A549 (cell line): ENCODE results near the gene FAM180B. TPM values are rescaled to one million over a fixed set of nuclear protein-coding genes. Genes with fewer than 3 reads are reported as not detected.

Experiments used
- ATAC-seq, 2 experiments: fragments of 200-7000 bp in 1 of 2; fragments of >200 bp in 1 of 2; cut with Nextera tagmentation in 1 of 2; cut with Tn5 transposase in 1 of 2; 3 replicates each; pipeline versions ENCODE4 v1.8.0 to v1.9.1; 2018 to 2020; ENCODE audit warnings: mild to moderate bottlenecking in 1 of 2, moderate library complexity in 1 of 2
- CTCF ChIA-PET: fragments of 300-600 bp; sonication (Branson Sonifier 250); formaldehyde crosslinking; extraction: SDS; loops from one replicate; lab custom pipeline; 2021; ENCODE audit warnings: antibody characterized with exemption, inconsistent platforms; lab: Yijun Ruan, JAX
- POLR2A ChIA-PET: fragments of 350-600 bp; formaldehyde crosslinking; extraction: SDS; loops from one replicate; lab custom pipeline; 2021; ENCODE audit warnings: antibody characterized with exemption, inconsistent platforms; lab: Yijun Ruan, JAX
- DNase-seq, 2 experiments: peaks; one replicate each; pipeline versions ENCODE4 v3.0.0 to v3.0.0-alpha.2; 2011 to 2016; ENCODE audit warnings: low read depth in 1 of 2, low spot score in 1 of 2
- FAIRE-seq: peaks from 2 replicates; lab custom pipeline; 2011; peaks lifted over from hg19 to GRCh38; lab: Jason Lieb, UNC
- H3K27ac ChIP-seq, 2 experiments: fragments of >200 bp; sonication (Bioruptor Twin); formaldehyde crosslinking; 3 replicates each; pipeline ENCODE4 v1.5.1; 2016 to 2017
- H3K4me1 ChIP-seq: fragments of >200 bp; sonication (Bioruptor Twin); formaldehyde crosslinking; 3 replicates; pipeline ENCODE4 v1.6.1; 2016
- H3K4me2 ChIP-seq: fragments of >200 bp; sonication (Bioruptor Twin); formaldehyde crosslinking; 3 replicates; pipeline ENCODE4 v1.6.1; 2016
- H3K4me3 ChIP-seq: fragments of >200 bp; sonication (Bioruptor Twin); formaldehyde crosslinking; 3 replicates; pipeline ENCODE4 v1.5.1; 2016
- H3K9me3 ChIP-seq: fragments of >200 bp; sonication (Bioruptor Twin); formaldehyde crosslinking; 3 replicates; pipeline ENCODE4 v1.6.1; 2016
- ATOH8 ChIP-seq: fragments of 250-450 bp; sonication (Bioruptor Pico); IDR thresholded peaks from 2 replicates; pipeline ENCODE4 v1.5.0; 2020; ENCODE audit warnings: low read depth, mild to moderate bottlenecking, moderate library complexity
- BCL3 ChIP-seq: fragments of >200 bp; sonication (Bioruptor Twin); formaldehyde crosslinking; IDR thresholded peaks from 3 replicates; pipeline ENCODE4 v1.6.1; 2016
- BHLHE40 ChIP-seq: IDR thresholded peaks from 2 replicates; pipeline ENCODE4 v1.6.1; 2012; ENCODE audit warnings: low read depth, low read length, inconsistent platforms
- CBX8 ChIP-seq: fragments of 200-600 bp; sonication (generic); IDR thresholded peaks from 2 replicates; pipeline ENCODE4 v1.6.1; 2016
- CEBPB ChIP-seq, 2 experiments: fragments of >200 bp in 1 of 2; sonication (Bioruptor Twin) in 1 of 2; formaldehyde crosslinking in 1 of 2; IDR thresholded peaks; 2 replicates each; pipeline ENCODE4 v1.6.1; 2012 to 2016
- CHD4 ChIP-seq: fragments of 200-600 bp; sonication (generic); IDR thresholded peaks from 2 replicates; pipeline ENCODE4 v1.6.1; 2016; ENCODE audit warnings: antibody characterized with exemption, mild to moderate bottlenecking, borderline replicate concordance
- EHMT2 ChIP-seq: fragments of 200-600 bp; sonication (generic); IDR thresholded peaks from 2 replicates; pipeline ENCODE4 v1.6.1; 2016; ENCODE audit warnings: antibody characterized with exemption, low read depth, mild to moderate bottlenecking, moderate library complexity
- ESRRA ChIP-seq: fragments of 150-350 bp; IDR thresholded peaks from 2 replicates; pipeline ENCODE4 v1.6.1; 2014; ENCODE audit warnings: mild to moderate bottlenecking, low read length, borderline replicate concordance
- GATA3 ChIP-seq: IDR thresholded peaks from 2 replicates; pipeline ENCODE4 v1.6.1; 2012; ENCODE audit warnings: borderline replicate concordance
- HMGXB4 ChIP-seq: fragments of 250-450 bp; sonication (Bioruptor Pico); IDR thresholded peaks from 2 replicates; pipeline ENCODE4 v1.5.0; 2021; ENCODE audit warnings: mild to moderate bottlenecking, moderate library complexity, borderline replicate concordance
- HOXA7 ChIP-seq: fragments of 250-450 bp; sonication (Bioruptor Pico); IDR thresholded peaks from 2 replicates; pipeline ENCODE4 v1.5.0; 2020; ENCODE audit warnings: mild to moderate bottlenecking, moderate library complexity
- JUN ChIP-seq, 2 experiments: fragments of >200 bp; sonication (Bioruptor Twin); formaldehyde crosslinking; IDR thresholded peaks; 2 replicates in 1 of 2; 3 replicates in 1 of 2; pipeline ENCODE4 v1.6.1; 2016 to 2017
- KDM1A ChIP-seq: fragments of 200-600 bp; sonication (generic); IDR thresholded peaks from 2 replicates; pipeline ENCODE4 v1.6.1; 2016; ENCODE audit warnings: low read depth, mild to moderate bottlenecking
- KDM5A ChIP-seq: fragments of 200-600 bp; sonication (generic); IDR thresholded peaks from 2 replicates; pipeline ENCODE4 v1.6.1; 2016; ENCODE audit warnings: antibody characterized with exemption, mild to moderate bottlenecking
- MAZ ChIP-seq: fragments of 150-350 bp; IDR thresholded peaks from 2 replicates; pipeline ENCODE4 v1.6.1; 2014; ENCODE audit warnings: antibody characterized with exemption, low read depth, low read length, borderline replicate concordance
- NFE2L2 ChIP-seq: fragments of 150-350 bp; conservative IDR thresholded peaks from 2 replicates; pipeline ENCODE4 v1.6.1; 2014; ENCODE audit warnings: low read length
- NPAS2 ChIP-seq: fragments of 250-450 bp; sonication (Bioruptor Pico); IDR thresholded peaks from 2 replicates; pipeline ENCODE4 v1.8.0; 2022; ENCODE audit warnings: mild to moderate bottlenecking, moderate library complexity, borderline replicate concordance
- NR3C1 ChIP-seq: fragments of >200 bp; sonication (Bioruptor Twin); formaldehyde crosslinking; IDR thresholded peaks from 3 replicates; pipeline ENCODE4 v1.6.1; 2017
- PHF8 ChIP-seq: fragments of 200-600 bp; sonication (generic); IDR thresholded peaks from 2 replicates; pipeline ENCODE4 v1.6.1; 2016; ENCODE audit warnings: low read depth, mild to moderate bottlenecking, antibody characterized with exemption, moderate library complexity, borderline replicate concordance
- POLR2AphosphoS2 ChIP-seq: conservative IDR thresholded peaks from 2 replicates; pipeline ENCODE4 v1.6.1; 2012; ENCODE audit warnings: low read length, improper control_type of control experiment, inconsistent platforms
- RAD21 ChIP-seq, 2 experiments: fragments of >200 bp in 1 of 2; sonication (Bioruptor Twin) in 1 of 2; formaldehyde crosslinking in 1 of 2; IDR thresholded peaks in 1 of 2; conservative IDR thresholded peaks in 1 of 2; 2 replicates in 1 of 2; 3 replicates in 1 of 2; pipeline ENCODE4 v1.6.1; 2012 to 2018; ENCODE audit warnings: inconsistent platforms in 1 of 2
- RARB ChIP-seq: fragments of 250-450 bp; sonication (Bioruptor Pico); IDR thresholded peaks from 2 replicates; pipeline ENCODE4 v1.8.0; 2021; ENCODE audit warnings: mild to moderate bottlenecking, moderate library complexity
- RCOR1 ChIP-seq: fragments of 150-350 bp; IDR thresholded peaks from 2 replicates; pipeline ENCODE4 v1.6.1; 2014; ENCODE audit warnings: antibody characterized with exemption, low read length, low read depth
- RNF2 ChIP-seq: fragments of 200-600 bp; sonication (generic); IDR thresholded peaks from 2 replicates; pipeline ENCODE4 v1.6.1; 2016; ENCODE audit warnings: low read depth, mild to moderate bottlenecking, antibody characterized with exemption, moderate library complexity, borderline replicate concordance
- SREBF2 ChIP-seq: fragments of 450-650 bp; IDR thresholded peaks from 2 replicates; pipeline ENCODE4 v1.6.1; 2014; ENCODE audit warnings: mild to moderate bottlenecking, moderate library complexity
- ZC3H11A ChIP-seq: fragments of 450-650 bp; IDR thresholded peaks from 2 replicates; pipeline ENCODE4 v1.6.1; 2014; ENCODE audit warnings: antibody characterized with exemption, mild to moderate bottlenecking
- ZSCAN20 ChIP-seq: fragments of 250-450 bp; sonication (Bioruptor Pico); IDR thresholded peaks from 2 replicates; pipeline ENCODE4 v1.8.0; 2022; ENCODE audit warnings: mild to moderate bottlenecking, moderate library complexity
- WGBS: methylation state at CpG from one replicate; pipeline ENCODE4 v1.1.6; 2017; ENCODE audit errors: missing lambda C conversion rate; 5-methylcytosine and 5-hydroxymethylcytosine counted together
- polyA plus RNA-seq, 4 experiments: library from polyadenylated mRNA; depleted of rRNA in 3 of 4; stranded (reverse); fragments of >200 nt; fragmentation: RNase III in 1 of 4; extraction: RNeasy Plus Mini Kit Qiagen cat#74134 plus additional on column Dnase treatment in 1 of 4; gene quantifications; 2 replicates in 3 of 4; 3 replicates in 1 of 4; pipeline ENCODE4 v1.2.3, GENCODE V29; 2011 to 2017
- TF ChIP-seq, protein P1 (sequence below): IDR thresholded peaks from 2 replicates; pipeline ENCODE4 v1.6.1; 2012
- TF ChIP-seq, protein P2 (sequence below): IDR thresholded peaks from 2 replicates; pipeline ENCODE4 v1.6.1; 2012; ENCODE audit warnings: low read depth, borderline replicate concordance
- TF ChIP-seq, protein P3 (sequence below): IDR thresholded peaks from 2 replicates; pipeline ENCODE4 v1.6.1; 2012

FAM180B gene
- polyA plus RNA-seq, 2 of the 4 experiments (the other 2 are of a cell fraction): not detected

DNA sequence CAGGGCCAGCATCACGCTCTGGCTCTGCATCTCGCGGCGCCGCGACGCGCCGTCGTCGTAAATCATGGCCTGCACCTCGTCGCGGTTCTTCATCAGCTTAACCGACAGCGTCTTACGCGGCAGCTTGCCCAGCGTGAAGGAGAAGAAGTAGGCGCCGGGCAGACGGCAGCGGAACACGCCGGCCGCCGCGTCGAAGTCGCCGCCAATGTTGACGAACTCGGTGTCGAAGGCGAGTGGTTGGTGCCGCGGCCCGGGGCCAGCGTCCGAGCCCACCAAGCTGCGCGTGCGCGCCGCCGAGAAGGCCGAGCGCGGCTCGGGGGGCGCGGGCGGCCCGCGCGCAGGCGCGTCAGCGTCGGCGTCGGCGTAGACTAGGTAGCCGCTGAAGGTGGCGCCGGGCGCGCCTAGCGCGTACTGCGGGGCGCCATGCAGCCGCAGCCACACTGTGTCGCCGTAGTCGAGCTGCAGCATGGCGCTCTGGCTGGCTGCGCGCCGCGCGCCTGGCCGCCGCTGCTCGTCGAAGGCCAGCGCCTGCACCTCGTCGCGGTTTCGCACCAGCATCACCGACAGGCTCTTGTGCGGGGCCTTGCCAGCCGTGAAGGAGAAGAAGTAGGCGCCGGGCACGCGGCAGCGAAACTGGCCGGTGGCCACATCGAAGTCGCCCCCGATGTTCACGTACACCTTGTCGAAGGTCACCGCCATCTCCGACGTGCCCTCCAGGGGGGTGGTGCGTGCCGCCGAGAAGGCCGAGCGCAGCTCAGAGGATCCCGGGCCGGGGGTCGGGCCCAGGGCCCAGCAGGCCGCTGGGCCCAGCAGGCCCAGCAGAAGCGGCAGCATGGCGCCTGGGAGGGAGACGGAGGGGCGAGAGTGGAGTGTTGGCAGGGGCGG, 3.7 kb downstream of the FAM180B start (continued):
- TF ChIP-seq ZC3H11A: no peak

DNA sequence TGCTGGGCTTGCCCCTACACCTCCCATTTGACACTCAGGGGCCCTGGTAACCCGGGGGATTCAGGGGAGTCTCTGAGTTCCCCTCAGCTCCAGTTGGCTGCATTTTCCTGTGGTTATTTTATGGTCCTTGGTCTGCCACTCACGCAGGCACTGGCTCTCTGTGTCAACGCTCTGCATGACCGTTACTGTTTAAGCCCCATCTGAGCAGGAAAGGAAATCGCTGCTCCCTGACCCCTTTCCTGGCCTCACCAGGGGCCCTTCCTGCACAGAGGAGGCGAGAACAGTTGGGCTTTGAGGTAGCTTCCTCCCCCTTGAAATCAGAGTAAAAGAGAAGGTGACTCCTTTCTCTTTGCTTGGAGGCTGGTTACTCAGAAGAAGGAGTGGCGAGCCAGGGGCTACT, 5.3 kb downstream of the FAM180B start:
- Histone ChIP-seq H3K9me3 (no peaks in the 10 kb centered on the region), H3K4me3 (no peak overlapping the region), H3K27ac (no peak overlapping the region), H3K4me1 (peaks cover 8% of the 10 kb centered on the region; the same call in 1 of the 3 replicates), H3K4me2 (no peak overlapping the region)
- ChIA-PET CTCF (interaction anchor here (0.6 to 1.1 kb wide), 2 partner anchors 113 to 139 kb away, joined by 3 to 4 read pairs; no protein-coding TSS in a partner anchor), POLR2A (interaction anchor here (0.5 kb wide), 1 partner anchor 36 kb away, joined by 3 read pairs; no protein-coding TSS in a partner anchor)
- no peak for FAIRE-seq
- TF ChIP-seq PHF8: no peak
- TF ChIP-seq BCL3: no peak
- TF ChIP-seq CEBPB (IDR thresholded peaks at IDR 0.05): no peak
- TF ChIP-seq NFE2L2: no peak
- no peak for TF ChIP-seq CBX8
- TF ChIP-seq HOXA7 (CRISPR knock-in tag): no peak
- TF ChIP-seq RAD21 (conservative IDR thresholded peaks at IDR 0.05 in 1 of 2, IDR thresholded peaks at IDR 0.05 in 1 of 2): no peak
- TF ChIP-seq GATA3: no peak
- no peak for TF ChIP-seq NR3C1
- TF ChIP-seq SREBF2: no peak
- no peak for TF ChIP-seq RCOR1
- TF ChIP-seq MAZ: no peak
- TF ChIP-seq RNF2: no peak
- no peak for TF ChIP-seq POLR2AphosphoS2
- TF ChIP-seq ESRRA: no peak
- ATAC-seq: no peak
- no peak for DNase-seq
- 70% methylated on average over 7 of the region's 7 CpGs for WGBS

DNA sequence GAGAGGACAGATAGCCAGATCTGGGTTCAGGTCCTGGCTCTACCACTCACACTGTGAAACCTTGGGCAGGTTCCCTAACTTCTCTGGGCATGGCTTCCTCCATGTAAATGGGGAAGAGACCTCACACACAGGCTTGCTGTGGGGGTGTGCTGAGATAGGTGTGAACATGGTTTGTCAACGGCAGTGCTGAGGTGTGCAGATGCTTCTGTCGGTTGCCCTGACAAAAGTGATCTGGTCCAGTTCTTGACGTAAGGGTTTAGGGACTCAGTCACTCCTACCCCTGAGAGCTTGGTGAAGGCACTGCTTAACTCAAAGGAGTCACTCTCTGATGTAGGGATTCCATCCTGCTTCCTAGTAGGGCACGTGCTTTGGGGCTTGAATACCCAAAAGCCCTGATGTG, 5.8 kb downstream of the FAM180B start:
- ChIA-PET POLR2A (no interaction called here), CTCF (interaction anchor here (1.1 kb wide), 1 partner anchor 113 kb away, joined by 4 read pairs; no protein-coding TSS in a partner anchor)
- TF ChIP-seq, protein P1, sequence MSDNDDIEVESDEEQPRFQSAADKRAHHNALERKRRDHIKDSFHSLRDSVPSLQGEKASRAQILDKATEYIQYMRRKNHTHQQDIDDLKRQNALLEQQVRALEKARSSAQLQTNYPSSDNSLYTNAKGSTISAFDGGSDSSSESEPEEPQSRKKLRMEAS: no peak
- TF ChIP-seq NFE2L2: no peak
- TF ChIP-seq RNF2: no peak
- no peak for TF ChIP-seq KDM5A
- TF ChIP-seq, protein P2, sequence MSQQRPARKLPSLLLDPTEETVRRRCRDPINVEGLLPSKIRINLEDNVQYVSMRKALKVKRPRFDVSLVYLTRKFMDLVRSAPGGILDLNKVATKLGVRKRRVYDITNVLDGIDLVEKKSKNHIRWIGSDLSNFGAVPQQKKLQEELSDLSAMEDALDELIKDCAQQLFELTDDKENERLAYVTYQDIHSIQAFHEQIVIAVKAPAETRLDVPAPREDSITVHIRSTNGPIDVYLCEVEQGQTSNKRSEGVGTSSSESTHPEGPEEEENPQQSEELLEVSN: no peak
- no peak for TF ChIP-seq CHD4
- no peak for TF ChIP-seq RARB (CRISPR knock-in tag)
- TF ChIP-seq HMGXB4 (CRISPR knock-in tag): no peak
- TF ChIP-seq EHMT2: no peak
- no peak for TF ChIP-seq KDM1A
- TF ChIP-seq, protein P3, sequence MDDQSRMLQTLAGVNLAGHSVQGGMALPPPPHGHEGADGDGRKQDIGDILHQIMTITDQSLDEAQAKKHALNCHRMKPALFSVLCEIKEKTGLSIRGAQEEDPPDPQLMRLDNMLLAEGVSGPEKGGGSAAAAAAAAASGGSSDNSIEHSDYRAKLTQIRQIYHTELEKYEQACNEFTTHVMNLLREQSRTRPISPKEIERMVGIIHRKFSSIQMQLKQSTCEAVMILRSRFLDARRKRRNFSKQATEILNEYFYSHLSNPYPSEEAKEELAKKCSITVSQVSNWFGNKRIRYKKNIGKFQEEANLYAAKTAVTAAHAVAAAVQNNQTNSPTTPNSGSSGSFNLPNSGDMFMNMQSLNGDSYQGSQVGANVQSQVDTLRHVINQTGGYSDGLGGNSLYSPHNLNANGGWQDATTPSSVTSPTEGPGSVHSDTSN: no peak
- TF ChIP-seq BHLHE40: no peak
- TF ChIP-seq NPAS2 (CRISPR knock-in tag): no peak
- no peak for TF ChIP-seq JUN (IDR thresholded peaks at IDR 0.05)
- TF ChIP-seq ATOH8 (CRISPR knock-in tag): no peak
- TF ChIP-seq ZSCAN20: no peak

More for the DNA sequence above, 5.8 kb downstream of the FAM180B start:
- no peak for DNase-seq
- 66% methylated on average over 4 of the region's 4 CpGs for WGBS
- H3K4me3 ChIP-seq: no peak overlapping the region
- FAIRE-seq: no peak
- H3K9me3 ChIP-seq: no peaks in the 10 kb centered on the region
- peaks cover 8% of the 10 kb centered on the region; the same call in 1 of the 3 replicates for H3K4me1 ChIP-seq
- no peak for ATAC-seq
- H3K4me2 ChIP-seq: no peak overlapping the region
- H3K27ac ChIP-seq: no peak overlapping the region
